ENCODE results near the gene OR2T8.

DNA sequence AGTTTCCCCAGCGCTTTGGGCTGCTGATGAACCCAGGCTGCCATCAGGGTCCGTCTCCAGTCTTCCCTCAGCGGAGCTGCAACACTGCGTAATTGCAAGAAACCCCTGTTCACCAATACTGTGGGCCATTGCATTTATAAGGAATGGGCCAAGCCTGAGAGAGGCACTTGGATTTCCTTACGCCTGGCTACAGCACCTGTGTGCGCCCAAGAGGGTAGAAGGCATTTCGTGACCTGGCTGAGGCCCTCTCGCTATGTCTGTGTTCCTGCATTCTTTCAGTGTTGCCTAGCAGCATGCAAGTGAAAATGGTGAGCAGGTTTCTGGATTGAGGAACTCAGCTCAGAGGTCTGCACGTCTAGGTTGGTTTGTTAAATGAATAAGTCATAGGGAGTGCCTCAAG is 36.7 kb upstream of the OR2T8 start:
- TF ChIP-seq EP300 (IDR thresholded peaks at IDR 0.05; ENCODE audit: borderline replicate concordance in 1 of 2, control insufficient read depth in 1 of 2, low read depth in 2 of 2, low read length in 2 of 2) (no peak), CREM (IDR thresholded peaks at IDR 0.05; ENCODE audit: low read depth) (no peak), POLR2AphosphoS5 (IDR thresholded peaks at IDR 0.05; ENCODE audit: low read length) (no peak), CHD2 (IDR thresholded peaks at IDR 0.05; ENCODE audit: borderline replicate concordance, low read depth, low read length) (no peak), EGR1 (IDR thresholded peaks at IDR 0.05; ENCODE audit: borderline replicate concordance in 1 of 2, low read depth in 2 of 2, low read length in 2 of 2) (no peak)
